K562 (cell line): ENCODE measurements around the gene NTSR1.

Experiments
- BRF1 ChIP-seq: IDR thresholded peaks from 3 replicates; pipeline ENCODE4 v1.6.1; 2011; ENCODE audit warnings: borderline replicate concordance, mild to moderate bottlenecking; ENCODE audit not compliant: insufficient read length; ENCODE audit errors: extremely low read depth
- CSDE1 ChIP-seq, 2 experiments: fragments of 450-650 bp; IDR thresholded peaks; 2 replicates each; pipeline ENCODE4 v1.6.1; 2016; ENCODE audit warnings: mild to moderate bottlenecking in 1 of 2
- CTCF ChIP-seq, 3 experiments: IDR thresholded peaks in 2 of 3; conservative IDR thresholded peaks in 1 of 3; 2 replicates each; pipeline ENCODE4 v1.5.1; 2011 to 2012; ENCODE audit warnings: low read length in 3 of 3, mild to moderate bottlenecking in 3 of 3, control low read depth in 2 of 3, improper control_type of control experiment in 1 of 3, inconsistent platforms in 1 of 3, low read depth in 1 of 3, mixed read lengths in 1 of 3, moderate library complexity in 1 of 3; ENCODE audit not compliant: insufficient read depth in 2 of 3
- DPF2 ChIP-seq: fragments of 450-650 bp; IDR thresholded peaks from 2 replicates; pipeline ENCODE4 v1.6.1; 2016
- ETS2 ChIP-seq: IDR thresholded peaks from 2 replicates; pipeline ENCODE4 v1.6.1; 2016; ENCODE audit warnings: borderline replicate concordance, missing genetic modification characterization, mild to moderate bottlenecking, moderate library complexity, missing compliant biosample characterization; ENCODE audit not compliant: poor library complexity, severe bottlenecking
- FOSL1 ChIP-seq: fragments of 200-800 bp; sonication (Bioruptor generic); conservative IDR thresholded peaks from 2 replicates; pipeline ENCODE4 v1.6.1; 2016; ENCODE audit warnings: missing genetic modification characterization, missing compliant biosample characterization
- JUNB ChIP-seq: fragments of 450-650 bp; formaldehyde crosslinking; conservative IDR thresholded peaks from 2 replicates; pipeline ENCODE4 v1.4.0; 2020; ENCODE audit warnings: mild to moderate bottlenecking
- KLF16 ChIP-seq: IDR thresholded peaks from 2 replicates; pipeline ENCODE4 v1.6.1; 2016; ENCODE audit warnings: antibody characterized with exemption
- MAFK ChIP-seq: IDR thresholded peaks from 2 replicates; pipeline ENCODE4 v1.6.1; 2011; ENCODE audit warnings: low read length, improper control_type of control experiment
- POLR2A ChIP-seq: fragments of 450-650 bp; conservative IDR thresholded peaks from 2 replicates; pipeline ENCODE4 v1.6.1; 2016
- PTBP1 ChIP-seq: fragments of 200-400 bp; formaldehyde crosslinking; IDR thresholded peaks from 2 replicates; pipeline ENCODE4 v1.6.1; 2017; ENCODE audit warnings: low read depth, low read length
- ZNF146 ChIP-seq: IDR thresholded peaks from one replicate; pipeline ENCODE4 v1.6.1; 2018; ENCODE audit warnings: missing compliant biosample characterization; ENCODE audit not compliant: unreplicated experiment
- TF ChIP-seq, protein P1 (sequence below): sonication (generic); formaldehyde crosslinking; IDR thresholded peaks from 2 replicates; pipeline ENCODE4 v1.8.0; 2022; ENCODE audit warnings: mild to moderate bottlenecking, low read depth, missing genetic modification reagents

- no peak for TF ChIP-seq CSDE1 (IDR thresholded peaks at IDR 0.05)
- no peak for TF ChIP-seq CTCF (IDR thresholded peaks at IDR 0.05 in 2 of 3, conservative IDR thresholded peaks at IDR 0.05 in 1 of 3; ENCODE audit: insufficient read depth in 2 of 3, low read depth in 1 of 3, low read length in 3 of 3)
- TF ChIP-seq ETS2 = no peak
- TF ChIP-seq POLR2A = no peak
- TF ChIP-seq ZNF146 (CRISPR knock-in tag) = no peak
- TF ChIP-seq MAFK = no peak
- TF ChIP-seq FOSL1 (tag) = no peak
- no peak for TF ChIP-seq KLF16
- TF ChIP-seq PTBP1 = no peak
- TF ChIP-seq JUNB (CRISPR knock-in tag) = no peak
- no peak for TF ChIP-seq DPF2
- TF ChIP-seq BRF1 = no peak
- TF ChIP-seq, protein P1, sequence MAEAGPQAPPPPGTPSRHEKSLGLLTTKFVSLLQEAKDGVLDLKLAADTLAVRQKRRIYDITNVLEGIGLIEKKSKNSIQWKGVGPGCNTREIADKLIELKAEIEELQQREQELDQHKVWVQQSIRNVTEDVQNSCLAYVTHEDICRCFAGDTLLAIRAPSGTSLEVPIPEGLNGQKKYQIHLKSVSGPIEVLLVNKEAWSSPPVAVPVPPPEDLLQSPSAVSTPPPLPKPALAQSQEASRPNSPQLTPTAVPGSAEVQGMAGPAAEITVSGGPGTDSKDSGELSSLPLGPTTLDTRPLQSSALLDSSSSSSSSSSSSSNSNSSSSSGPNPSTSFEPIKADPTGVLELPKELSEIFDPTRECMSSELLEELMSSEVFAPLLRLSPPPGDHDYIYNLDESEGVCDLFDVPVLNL = no peak
Observed at GRCh38 chr20:62665153-62665754, 43.4 kb upstream of the NTSR1 start.
